ENCODE measurements around the gene SOX30. TPM values are rescaled to one million over a fixed set of nuclear protein-coding genes. Genes with fewer than 3 reads are reported as not detected.

The SOX30 gene
- total RNA-seq, 1 donor from 2014 or later, result not detected

GRCh38 chr5:157602505-157602904 lies 49.7 kb downstream of the SOX30 start:
- no peak for DNase-seq
- Mint-ChIP-seq H3K4me1 (ENCODE audit: low read depth, unreplicated experiment) (peaks cover 17% of the 10 kb centered on the region), H3K36me3 (ENCODE audit: unreplicated experiment) (no peaks in the 10 kb centered on the region), H3K9me3 (ENCODE audit: unreplicated experiment) (peaks cover 3% of the 10 kb centered on the region), H3K4me3 (ENCODE audit: unreplicated experiment) (no peak overlapping the region), H3K27me3 (ENCODE audit: unreplicated experiment) (peaks cover 3% of the 10 kb centered on the region), H3K27ac (ENCODE audit: unreplicated experiment) (no peak overlapping the region)
- TF ChIP-seq, protein P1, sequence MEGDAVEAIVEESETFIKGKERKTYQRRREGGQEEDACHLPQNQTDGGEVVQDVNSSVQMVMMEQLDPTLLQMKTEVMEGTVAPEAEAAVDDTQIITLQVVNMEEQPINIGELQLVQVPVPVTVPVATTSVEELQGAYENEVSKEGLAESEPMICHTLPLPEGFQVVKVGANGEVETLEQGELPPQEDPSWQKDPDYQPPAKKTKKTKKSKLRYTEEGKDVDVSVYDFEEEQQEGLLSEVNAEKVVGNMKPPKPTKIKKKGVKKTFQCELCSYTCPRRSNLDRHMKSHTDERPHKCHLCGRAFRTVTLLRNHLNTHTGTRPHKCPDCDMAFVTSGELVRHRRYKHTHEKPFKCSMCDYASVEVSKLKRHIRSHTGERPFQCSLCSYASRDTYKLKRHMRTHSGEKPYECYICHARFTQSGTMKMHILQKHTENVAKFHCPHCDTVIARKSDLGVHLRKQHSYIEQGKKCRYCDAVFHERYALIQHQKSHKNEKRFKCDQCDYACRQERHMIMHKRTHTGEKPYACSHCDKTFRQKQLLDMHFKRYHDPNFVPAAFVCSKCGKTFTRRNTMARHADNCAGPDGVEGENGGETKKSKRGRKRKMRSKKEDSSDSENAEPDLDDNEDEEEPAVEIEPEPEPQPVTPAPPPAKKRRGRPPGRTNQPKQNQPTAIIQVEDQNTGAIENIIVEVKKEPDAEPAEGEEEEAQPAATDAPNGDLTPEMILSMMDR (IDR thresholded peaks at IDR 0.05; ENCODE audit: partially characterized antibody, unreplicated experiment), result no peak

DNA sequence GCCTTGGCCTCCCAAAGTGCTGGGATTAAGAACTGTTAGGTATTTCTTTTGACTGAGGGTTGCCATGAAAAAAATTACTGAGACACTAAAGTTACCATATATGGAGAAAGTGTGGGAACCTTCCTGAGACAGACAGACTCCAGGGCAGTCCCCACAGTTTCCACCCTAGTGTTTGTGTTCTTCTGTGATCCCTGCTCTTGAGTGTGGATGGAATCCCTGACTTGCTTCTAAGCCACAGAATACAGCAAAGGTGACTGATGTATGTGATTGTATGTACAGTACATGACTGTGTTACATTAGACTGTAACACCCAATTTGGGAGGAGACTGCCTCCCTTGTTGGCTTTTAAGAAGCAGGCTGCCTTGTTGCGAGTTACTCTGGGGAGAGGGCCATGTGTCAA lies 52.0 kb downstream of the SOX30 start:
- Mint-ChIP-seq H3K36me3 (ENCODE audit: unreplicated experiment) (no peaks in the 10 kb centered on the region), H3K27me3 (ENCODE audit: unreplicated experiment) (peaks cover 3% of the 10 kb centered on the region), H3K4me3 (ENCODE audit: unreplicated experiment) (no peak overlapping the region), H3K9me3 (ENCODE audit: unreplicated experiment) (peaks cover 3% of the 10 kb centered on the region), H3K27ac (ENCODE audit: unreplicated experiment) (no peak overlapping the region), H3K4me1 (ENCODE audit: low read depth, unreplicated experiment) (peaks cover 17% of the 10 kb centered on the region)
- TF ChIP-seq, protein P1 (IDR thresholded peaks at IDR 0.05; ENCODE audit: partially characterized antibody, unreplicated experiment), result no peak
- DNase-seq, result no peak

- Mint-ChIP-seq H3K9me3 (ENCODE audit: unreplicated experiment) (peaks cover 3% of the 10 kb centered on the region), H3K27ac (ENCODE audit: unreplicated experiment) (no peak overlapping the region), H3K27me3 (ENCODE audit: unreplicated experiment) (peaks cover 3% of the 10 kb centered on the region), H3K4me3 (ENCODE audit: unreplicated experiment) (no peak overlapping the region), H3K4me1 (ENCODE audit: low read depth, unreplicated experiment) (peaks cover 19% of the 10 kb centered on the region), H3K36me3 (ENCODE audit: unreplicated experiment) (no peaks in the 10 kb centered on the region)
- TF ChIP-seq, protein P1 (IDR thresholded peaks at IDR 0.05; ENCODE audit: partially characterized antibody, unreplicated experiment), result no peak
- no peak for DNase-seq
These were observed 52.7 kb downstream of the SOX30 start for GRCh38 chr5:157599565-157599964.

- Mint-ChIP-seq H3K4me1 (ENCODE audit: low read depth, unreplicated experiment) (peaks cover 20% of the 10 kb centered on the region), H3K27me3 (ENCODE audit: unreplicated experiment) (no peaks in the 10 kb centered on the region), H3K9me3 (ENCODE audit: unreplicated experiment) (no peaks in the 10 kb centered on the region), H3K27ac (ENCODE audit: unreplicated experiment) (no peak overlapping the region), H3K36me3 (ENCODE audit: unreplicated experiment) (no peaks in the 10 kb centered on the region), H3K4me3 (ENCODE audit: unreplicated experiment) (no peak overlapping the region)
- TF ChIP-seq, protein P1 (IDR thresholded peaks at IDR 0.05; ENCODE audit: partially characterized antibody, unreplicated experiment), result no peak
- DNase-seq, result no peak
These were observed 53.8 kb downstream of the SOX30 start for GRCh38 chr5:157598350-157598936.

DNA sequence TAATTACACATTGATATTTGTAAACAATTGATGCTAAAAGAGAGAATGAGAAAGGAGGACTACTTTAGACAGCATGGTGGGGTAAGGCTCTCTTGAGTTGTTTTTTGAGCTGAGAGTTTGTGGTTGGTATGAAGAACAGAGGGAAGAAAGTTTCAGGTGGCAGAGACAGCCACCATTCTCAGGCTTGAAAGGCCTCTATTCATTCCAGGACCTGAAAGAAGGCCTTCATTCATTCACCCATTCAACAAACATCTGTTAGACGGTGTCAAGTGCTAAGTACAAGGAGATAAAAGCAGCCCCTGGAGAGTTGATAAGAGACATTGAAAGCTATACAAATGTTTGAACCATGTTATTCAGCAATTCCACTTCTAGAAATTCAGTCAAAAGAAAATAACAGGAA lies 55.0 kb downstream of the SOX30 start:
- Mint-ChIP-seq H3K36me3 (ENCODE audit: unreplicated experiment) (no peaks in the 10 kb centered on the region), H3K27ac (ENCODE audit: unreplicated experiment) (no peak overlapping the region), H3K9me3 (ENCODE audit: unreplicated experiment) (no peaks in the 10 kb centered on the region), H3K4me3 (ENCODE audit: unreplicated experiment) (no peak overlapping the region), H3K27me3 (ENCODE audit: unreplicated experiment) (no peaks in the 10 kb centered on the region), H3K4me1 (ENCODE audit: low read depth, unreplicated experiment) (peaks cover 12% of the 10 kb centered on the region)
- no peak for DNase-seq
- TF ChIP-seq, protein P1 (IDR thresholded peaks at IDR 0.05; ENCODE audit: partially characterized antibody, unreplicated experiment), result no peak
